Fibroblast of peridontal ligament (primary cell): Measurements from ENCODE around the gene P4HTM.

Source experiments
- DNase-seq: peaks from one replicate; pipeline ENCODE4 v3.0.0-alpha.2; 2010; ENCODE audit errors: extremely low read depth

The P4HTM gene

DNA sequence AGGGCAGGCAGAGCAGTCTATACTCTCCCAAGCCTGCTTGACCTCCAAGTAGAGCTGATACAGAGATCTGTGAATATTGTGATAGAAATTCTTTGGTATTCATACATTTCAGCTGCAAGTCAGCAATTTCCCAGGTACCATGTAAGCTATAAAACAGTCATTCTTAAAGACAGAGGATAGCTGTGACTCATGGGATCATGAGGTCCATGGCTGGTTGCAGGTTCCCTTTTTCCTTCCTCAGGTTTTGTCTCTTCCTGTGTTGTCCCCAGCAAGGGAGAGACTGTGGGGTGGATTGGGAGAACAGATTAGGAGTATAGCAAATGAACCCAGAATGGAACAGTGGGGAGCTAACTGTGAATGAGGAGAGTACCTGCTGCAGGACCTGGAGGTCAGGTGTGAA, 5.4 kb upstream of the P4HTM start:
- DNase-seq = no peak

DNA sequence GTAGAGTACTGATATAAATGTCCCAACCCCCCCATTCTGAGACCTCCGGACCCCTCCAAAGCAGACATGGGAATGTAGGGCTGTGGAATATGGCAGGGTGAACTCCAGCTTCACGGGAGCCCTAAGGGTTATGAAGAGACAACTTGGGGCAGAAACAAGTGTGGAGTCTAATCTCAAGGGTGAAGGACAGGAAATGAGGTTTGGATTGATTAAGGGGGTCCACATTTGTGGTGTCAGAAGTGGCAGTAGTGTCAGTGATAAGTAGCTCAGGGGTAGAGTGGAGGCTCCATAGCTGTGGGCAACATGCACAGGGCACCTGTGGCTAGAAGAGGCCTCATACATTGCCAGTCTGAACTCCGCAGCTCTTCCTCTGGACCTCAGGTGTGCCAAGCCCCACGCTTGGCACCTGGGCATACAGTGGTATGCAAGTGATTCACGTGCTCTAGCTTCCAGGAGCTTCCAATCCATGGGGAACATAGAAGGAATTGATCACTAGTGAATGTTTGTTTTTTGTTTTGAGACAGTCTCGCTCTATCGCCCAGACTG, 4.1 kb upstream of the P4HTM start:
- no peak for DNase-seq

DNA sequence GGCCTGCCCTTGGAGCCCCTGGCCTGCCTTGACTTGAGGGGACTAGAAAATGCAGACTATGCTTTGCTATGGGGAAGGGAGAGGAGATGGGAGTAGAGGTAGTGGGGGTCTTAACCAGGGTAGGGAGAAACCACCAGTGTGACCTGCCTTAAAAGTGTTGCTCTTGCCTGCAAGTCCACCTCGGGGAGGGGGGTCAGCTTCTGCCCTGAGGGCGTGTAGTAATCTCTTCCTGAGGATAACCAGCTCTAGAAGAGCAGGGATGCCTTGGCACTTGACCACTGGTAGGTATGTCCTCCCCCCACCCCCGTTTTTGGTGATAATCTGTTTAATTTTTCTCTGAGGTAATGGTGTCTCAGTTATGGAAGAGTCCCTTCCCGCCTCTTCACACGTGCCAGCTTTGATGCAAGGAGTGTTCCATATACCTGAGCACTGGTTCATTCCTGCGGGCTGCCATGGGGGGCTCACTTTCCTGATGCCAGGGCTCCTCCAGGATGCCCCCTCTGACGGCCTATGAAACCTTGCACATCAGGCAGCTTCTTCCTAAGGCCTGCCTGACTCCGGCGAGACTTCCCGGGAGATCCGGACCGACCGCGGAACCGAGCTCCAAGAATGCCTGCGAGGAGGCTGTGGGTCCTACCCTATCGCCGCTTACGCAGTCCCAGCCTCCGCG, 780 bp upstream of the P4HTM start:
- DNase-seq = no peak

- no peak for DNase-seq
Measured at GRCh38 chr3:48990636-48991469, 812 bp downstream of the P4HTM start.

- DNase-seq = no peak
Measured at GRCh38 chr3:48991851-48992545, 2.0 kb downstream of the P4HTM start.

DNA sequence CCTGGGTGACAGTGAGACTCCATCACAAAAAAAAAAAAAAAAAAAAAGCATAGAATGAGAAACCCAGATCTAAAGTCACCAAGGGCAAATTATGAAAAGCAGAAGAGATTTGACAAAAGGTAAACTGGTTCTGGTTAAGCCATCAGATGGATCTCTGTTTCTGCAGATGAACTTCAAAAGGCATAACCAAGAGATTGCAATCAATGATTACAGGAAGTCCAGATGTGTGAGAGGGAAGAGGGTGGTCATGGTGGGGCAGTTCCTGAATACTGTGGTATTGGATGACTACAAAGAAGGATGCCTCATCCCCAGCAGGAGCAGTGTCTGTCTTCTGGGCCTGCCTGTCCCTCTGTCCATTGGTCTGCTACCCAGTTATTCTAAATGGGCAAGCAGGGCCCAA, 3.8 kb downstream of the P4HTM start:
- no peak for DNase-seq

GRCh38 chr3:48996640-48997039, 6.6 kb downstream of the P4HTM start:
- DNase-seq = no peak

DNA sequence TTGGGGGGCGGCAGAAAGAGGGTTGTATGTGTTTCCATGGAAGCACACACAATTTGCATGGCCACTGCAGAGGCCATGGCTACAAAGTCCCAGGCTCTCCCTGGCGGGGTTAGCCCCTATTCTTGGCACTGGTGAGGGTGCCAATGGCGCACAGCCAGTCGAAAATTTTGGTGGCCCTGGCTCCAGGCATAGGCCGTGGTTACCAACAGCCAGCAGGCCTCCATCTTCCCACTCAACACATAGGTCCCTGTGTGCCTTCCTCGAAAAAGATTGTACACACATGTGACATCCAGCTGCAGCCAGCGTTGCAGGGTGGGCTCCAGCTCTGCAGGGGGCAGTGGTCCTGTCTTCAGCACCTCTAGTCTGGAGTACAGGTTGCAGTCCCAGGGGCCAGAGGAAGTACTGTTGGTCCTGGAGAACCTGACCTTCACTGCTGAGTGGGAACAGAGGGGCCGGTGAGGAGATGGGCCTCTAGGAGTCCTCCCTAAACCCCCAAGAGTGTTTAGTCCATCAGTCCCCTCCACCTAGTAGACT, 7.1 kb downstream of the P4HTM start:
- no peak for DNase-seq

- DNase-seq = no peak
Measured at GRCh38 chr3:48997714-48998637, 7.9 kb downstream of the P4HTM start.

DNA sequence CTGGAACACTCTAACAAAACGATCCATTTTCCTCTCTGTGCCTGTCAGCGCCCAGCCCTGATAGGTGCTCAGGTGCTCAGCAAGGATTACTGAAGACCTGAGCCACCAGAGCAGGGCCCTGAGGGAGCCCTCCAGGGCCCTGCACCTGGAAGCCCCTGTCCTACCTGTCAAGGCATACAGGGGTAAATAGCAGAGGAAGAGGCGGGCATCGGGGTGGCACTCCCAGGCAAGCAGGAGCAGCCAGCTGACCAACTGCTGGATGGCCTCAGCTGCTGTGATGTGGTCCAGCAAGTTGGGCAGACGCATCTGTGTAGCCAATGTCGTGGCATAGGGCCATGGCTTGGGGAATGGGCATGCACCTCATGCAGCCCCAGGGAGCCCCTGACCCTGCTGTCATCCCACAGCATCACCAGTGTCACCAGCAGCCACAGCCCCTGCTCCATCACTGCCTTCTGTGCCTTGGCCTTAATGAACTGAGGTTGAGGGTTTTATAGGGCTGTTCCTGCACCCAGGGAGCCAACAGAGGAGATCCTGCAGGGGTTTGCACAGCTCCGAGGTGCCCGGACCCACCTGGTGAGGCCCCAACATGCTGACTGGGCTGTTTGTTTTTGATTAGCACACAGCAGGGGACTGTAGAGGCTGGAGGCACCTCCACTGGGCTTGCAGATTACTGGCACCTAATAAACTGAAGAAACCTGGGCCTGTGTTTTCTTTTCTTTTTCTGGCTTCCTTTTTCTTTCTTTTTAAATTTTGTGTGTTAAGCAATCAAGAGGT, 9.2 kb downstream of the P4HTM start:
- no peak for DNase-seq

DNA sequence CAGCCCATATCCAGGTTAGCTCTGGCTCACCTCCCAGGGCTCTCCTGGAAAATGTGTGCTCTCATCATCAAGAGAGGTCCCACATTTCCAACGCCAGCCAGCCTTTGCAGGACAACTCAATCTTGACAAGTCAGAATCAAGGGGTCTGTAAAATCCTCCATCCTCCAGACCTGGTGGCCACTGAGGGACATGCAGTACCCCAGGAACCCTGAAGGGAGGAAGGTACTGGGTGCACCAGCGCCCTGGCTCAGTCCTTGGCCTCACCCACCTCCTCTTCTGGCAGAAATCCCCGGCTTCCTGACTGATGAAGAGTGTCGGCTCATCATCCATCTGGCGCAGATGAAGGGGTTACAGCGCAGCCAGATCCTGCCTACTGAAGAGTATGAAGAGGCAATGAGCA, 11.1 kb downstream of the P4HTM start:
- no peak for DNase-seq

DNA sequence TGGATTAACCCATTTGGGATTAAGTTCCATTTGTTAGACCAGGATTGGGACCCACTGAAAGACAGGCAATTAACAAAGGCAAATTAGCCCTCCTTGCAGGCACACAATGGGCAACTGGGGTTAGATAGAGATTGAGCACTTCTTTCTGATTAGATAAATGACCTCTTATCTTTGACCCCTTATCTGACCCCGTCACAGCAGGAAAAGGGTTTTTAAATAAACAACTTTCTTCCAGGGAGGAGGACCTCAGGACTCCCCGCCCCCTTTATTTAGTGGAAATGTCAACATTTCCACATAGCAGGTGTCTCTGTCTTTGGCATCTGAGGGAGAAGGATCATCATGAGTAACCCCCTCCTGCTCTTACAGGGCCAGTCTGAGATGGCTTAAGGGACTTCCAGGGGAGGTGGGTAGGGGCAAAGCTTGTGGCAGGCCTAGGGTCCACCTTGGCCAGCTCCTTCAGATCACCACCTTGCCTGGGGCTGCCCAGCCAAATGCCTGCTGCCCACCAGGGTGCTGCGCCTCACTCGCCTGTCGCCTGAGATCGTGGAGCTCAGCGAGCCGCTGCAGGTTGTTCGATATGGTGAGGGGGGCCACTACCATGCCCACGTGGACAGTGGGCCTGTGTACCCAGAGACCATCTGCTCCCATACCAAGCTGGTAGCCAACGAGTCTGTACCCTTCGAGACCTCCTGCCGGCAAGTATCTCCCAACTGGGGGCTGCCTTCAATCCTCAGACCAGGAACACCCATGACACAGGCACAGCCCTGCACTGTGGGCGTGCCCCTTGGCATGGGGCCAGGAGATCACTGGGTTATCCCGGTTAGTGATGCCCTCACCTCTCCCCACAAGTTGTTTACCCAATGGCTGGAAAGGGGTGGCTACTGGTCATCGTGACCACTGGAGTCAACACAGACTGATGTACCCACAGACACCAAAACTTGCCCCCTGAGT, 14.6 kb downstream of the P4HTM start:
- DNase-seq = no peak

DNA sequence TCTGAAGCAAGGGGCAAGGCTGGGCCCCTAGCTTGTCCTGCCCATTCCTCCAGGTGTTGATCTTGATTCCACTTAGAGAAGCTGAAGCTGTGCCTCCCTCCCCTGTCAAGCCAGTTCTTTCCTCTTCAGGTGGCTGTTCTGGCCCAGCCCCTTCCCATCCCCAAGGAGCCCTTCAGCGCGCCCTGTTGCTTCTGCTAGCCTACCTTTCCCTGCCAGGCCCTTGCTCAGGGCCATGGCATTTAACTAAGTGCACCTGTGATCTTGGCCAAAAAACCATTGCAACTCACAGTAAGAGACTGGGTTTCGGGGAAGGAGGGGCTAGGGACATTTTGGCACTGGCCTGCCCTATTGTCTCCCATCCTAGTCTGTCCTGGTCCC, 15.3 kb downstream of the P4HTM start:
- no peak for DNase-seq

DNA sequence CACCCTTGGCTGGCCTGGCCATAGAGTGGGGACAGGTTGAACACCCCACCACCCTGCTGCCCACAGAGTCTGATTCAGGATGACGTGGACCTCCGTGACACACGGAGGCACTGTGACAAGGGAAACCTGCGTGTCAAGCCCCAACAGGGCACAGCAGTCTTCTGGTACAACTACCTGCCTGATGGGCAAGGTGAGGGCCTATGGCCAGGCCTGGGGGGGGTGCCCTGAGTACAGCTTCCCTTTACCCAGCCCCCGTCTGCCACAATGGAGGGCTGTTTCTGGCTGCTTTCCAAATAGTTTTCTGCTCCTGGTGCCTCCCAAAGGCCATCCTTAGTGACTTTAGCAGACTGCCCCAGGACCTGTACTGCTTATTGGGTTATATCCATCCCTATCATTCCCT, 16.0 kb downstream of the P4HTM start:
- DNase-seq = no peak

DNA sequence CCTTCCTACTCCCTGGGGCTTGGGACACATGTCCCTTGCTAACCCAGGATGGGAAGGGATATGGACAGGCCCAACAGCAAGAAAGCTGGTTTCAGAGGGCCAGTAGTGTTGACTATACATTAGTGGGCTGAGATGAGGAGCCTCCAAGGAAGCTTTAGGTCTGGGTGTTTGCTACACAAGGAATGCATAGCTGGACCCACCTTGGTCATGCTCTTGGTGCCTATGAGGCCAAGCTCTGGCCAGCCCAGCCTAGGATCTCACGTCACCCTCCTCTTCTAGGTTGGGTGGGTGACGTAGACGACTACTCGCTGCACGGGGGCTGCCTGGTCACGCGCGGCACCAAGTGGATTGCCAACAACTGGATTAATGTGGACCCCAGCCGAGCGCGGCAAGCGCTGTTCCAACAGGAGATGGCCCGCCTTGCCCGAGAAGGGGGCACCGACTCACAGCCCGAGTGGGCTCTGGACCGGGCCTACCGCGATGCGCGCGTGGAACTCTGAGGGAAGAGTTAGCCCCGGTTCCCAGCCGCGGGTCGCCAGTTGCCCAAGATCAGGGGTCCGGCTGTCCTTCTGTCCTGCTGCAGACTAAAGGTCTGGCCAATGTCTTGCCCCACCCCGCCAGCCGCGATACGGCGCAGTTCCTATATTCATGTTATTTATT, 16.5 kb downstream of the P4HTM start:
- DNase-seq = peak; percentile 77

GRCh38 chr3:49007068-49007770, 17.2 kb downstream of the P4HTM start, which contains the start of gene WDR6:
WDR6 (plus strand) TSS chr3:49007391; CDS start chr3:49007432, 41 bp downstream.
- peak; percentile 97 for DNase-seq

DNA sequence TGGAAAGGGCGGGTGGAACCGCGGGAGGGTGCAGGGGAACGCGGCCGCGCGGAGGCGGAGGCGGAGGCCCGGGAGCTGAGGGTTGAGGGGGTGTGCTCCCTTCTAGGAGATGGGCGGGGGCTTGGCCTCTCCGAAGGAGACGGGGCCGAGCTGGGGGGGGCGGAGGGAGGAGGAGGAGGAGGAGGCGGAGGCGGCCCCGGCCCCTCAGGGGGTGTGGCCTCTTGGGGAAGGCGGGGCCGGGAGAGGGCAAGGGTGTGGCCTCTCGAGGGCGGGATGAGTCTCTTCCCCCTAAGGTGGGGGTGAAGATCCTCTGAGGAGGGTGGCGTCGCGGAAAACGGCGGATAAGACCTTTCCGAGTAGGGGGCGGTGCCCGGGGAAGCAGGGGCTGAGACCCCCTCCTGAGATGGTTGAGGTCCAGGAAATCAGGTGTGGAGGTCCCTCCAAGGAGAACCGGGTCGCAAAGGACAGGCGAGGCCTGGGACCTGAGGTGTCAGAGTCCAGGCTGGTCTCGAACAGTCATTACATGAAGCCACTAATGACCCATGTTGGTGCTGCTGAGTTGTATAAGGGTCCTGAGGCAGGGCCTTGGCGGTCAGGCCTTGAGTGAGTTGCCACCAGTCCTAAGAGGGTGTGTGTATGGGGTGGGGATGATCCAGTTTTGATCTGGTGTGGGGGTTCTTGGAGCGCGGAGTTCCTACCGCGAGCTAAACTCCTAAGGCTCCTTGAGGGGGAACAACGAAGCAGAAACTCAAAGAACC, 17.9 kb downstream of the P4HTM start:
- peak; percentile 85 for DNase-seq
